Epithelial cell of proximal tubule (primary cell): ENCODE measurements around the gene SBNO2. TPM values are rescaled to one million over a fixed set of nuclear protein-coding genes. Genes with fewer than 3 reads are reported as not detected.

Experiments
- DNase-seq: peaks from one replicate; pipeline ENCODE4 v3.0.0-alpha.2; 2011; ENCODE audit warnings: low read depth
- H3K4me3 ChIP-seq: 2 replicates; pipeline ENCODE4 v1.5.1; 2011; ENCODE audit warnings: low read depth, mild to moderate bottlenecking, low read length
- CTCF ChIP-seq: conservative IDR thresholded peaks from 2 replicates; pipeline ENCODE4 v1.5.1; 2012; ENCODE audit warnings: low read depth, mild to moderate bottlenecking, low read length
- total RNA-seq: library from RNA; depleted of rRNA; stranded (reverse); fragments of >200 nt; gene quantifications from 2 replicates; pipeline ENCODE4 v1.2.3, GENCODE V29; 2015

Gene SBNO2
- total RNA-seq, 1 donor from 2014 or later = 56.2 TPM

- DNase-seq = no peak
- TF ChIP-seq CTCF = no peak
- H3K4me3 ChIP-seq = no peak overlapping the region
These were observed 105.8 kb downstream of the SBNO2 start for GRCh38 chr19:1068009-1069001.

- no peak for TF ChIP-seq CTCF
- H3K4me3 ChIP-seq = peak overlapping the region; percentile 24
- no peak for DNase-seq
These were observed 106.6 kb downstream of the SBNO2 start for GRCh38 chr19:1067341-1067957.

GRCh38 chr19:1066748-1067340 is 107.2 kb downstream of the SBNO2 start, which contains the start of gene ARHGAP45:
Gene ARHGAP45 (plus strand): TSS chr19:1067167. CDS start chr19:1067406, 239 bp downstream.
- DNase-seq = no peak
- TF ChIP-seq CTCF = no peak
- peak within 1 kb of the TSS; percentile 24 for H3K4me3 ChIP-seq

- no peak for TF ChIP-seq CTCF
- no peak for DNase-seq
- no peak overlapping the region for H3K4me3 ChIP-seq
These were observed 107.8 kb downstream of the SBNO2 start for GRCh38 chr19:1066251-1066747.

- H3K4me3 ChIP-seq = no peak overlapping the region
- no peak for DNase-seq
These were observed 108.4 kb downstream of the SBNO2 start for GRCh38 chr19:1065606-1066109.

More at GRCh38 chr19:1065606-1066109, 108.4 kb downstream of the SBNO2 start:
- TF ChIP-seq CTCF = no peak
